Thoracic aorta (tissue), 2 donors: Measurements from ENCODE around the gene TIMM17A. TPM values are rescaled to one million over a fixed set of nuclear protein-coding genes. Genes with fewer than 3 reads are reported as not detected.
"Not testable (repeated sequence)": the region's sequence is repeated elsewhere in the genome, so short reads cannot be mapped to it uniquely, and the experiment has no call there.

Experiments
- ATAC-seq: fragments of 150-250 bp; one replicate; pipeline ENCODE4 v1.8.0; 2017; ENCODE audit warnings: low read depth; ENCODE audit not compliant: insufficient number of reproducible peaks, low FRiP score
- DNase-seq: peaks from one replicate; pipeline ENCODE4 v3.0.0-alpha.2; 2020; ENCODE audit warnings: low spot score
- H3K27ac ChIP-seq, 2 donors: fragments of 200-600 bp; sonication (generic); 1 replicate in 1 of 2; 2 replicates in 1 of 2; pipeline ENCODE4 v1.5.1; 2016; ENCODE audit warnings: mild to moderate bottlenecking in 2 of 2, moderate library complexity in 2 of 2
- H3K27me3 ChIP-seq: fragments of 200-600 bp; sonication (generic); replicated peaks from 2 replicates; pipeline ENCODE4 v1.6.0; 2016; ENCODE audit warnings: mild to moderate bottlenecking; ENCODE audit not compliant: insufficient read depth
- H3K36me3 ChIP-seq: fragments of 200-600 bp; sonication (generic); one replicate; pipeline ENCODE4 v1.5.1; 2016
- H3K4me1 ChIP-seq, 2 donors: fragments of 200-600 bp; sonication (generic); 1 replicate in 1 of 2; 2 replicates in 1 of 2; pipeline versions ENCODE4 v1.5.1 to v1.6.0; 2016; ENCODE audit warnings: low read depth in 2 of 2, mild to moderate bottlenecking in 1 of 2; ENCODE audit not compliant: control insufficient read depth in 1 of 2
- H3K4me3 ChIP-seq: fragments of 200-600 bp; sonication (generic); 2 replicates; pipeline ENCODE4 v1.5.1; 2016; ENCODE audit warnings: mild to moderate bottlenecking
- H3K9me3 ChIP-seq: fragments of 200-600 bp; sonication (generic); 2 replicates; pipeline ENCODE4 v1.5.1; 2016
- total RNA-seq, 2 donors: library from RNA; depleted of rRNA; stranded (reverse); fragments of >200 nt; gene quantifications; one replicate each; pipeline versions ENCODE4 v1.1.0 to v1.2.3, GENCODE V29; 2016
- TF ChIP-seq, protein P1 (sequence below): fragments of 200-600 bp; sonication (generic); IDR thresholded peaks from one replicate; pipeline ENCODE4 v1.5.1; 2019; ENCODE audit warnings: antibody characterized with exemption

The TIMM17A gene
- total RNA-seq, 2 donors from 2014 or later = 29.6 to 44.7 TPM

GRCh38 chr1:201933840-201934430 is 21.4 kb upstream of the TIMM17A start:
- Histone ChIP-seq H3K27me3 (no peaks in the 10 kb centered on the region), H3K36me3 (peaks cover 48% of the 10 kb centered on the region), H3K4me3 (peak overlapping the region; percentile 25), H3K9me3 (no peaks in the 10 kb centered on the region), H3K4me1 (peaks cover 43 to 94% of the 10 kb centered on the region in 2 donors), H3K27ac (peak overlapping the region; percentile 24 to 28)
- DNase-seq (no peak), ATAC-seq (no peak)
- TF ChIP-seq, protein P1, sequence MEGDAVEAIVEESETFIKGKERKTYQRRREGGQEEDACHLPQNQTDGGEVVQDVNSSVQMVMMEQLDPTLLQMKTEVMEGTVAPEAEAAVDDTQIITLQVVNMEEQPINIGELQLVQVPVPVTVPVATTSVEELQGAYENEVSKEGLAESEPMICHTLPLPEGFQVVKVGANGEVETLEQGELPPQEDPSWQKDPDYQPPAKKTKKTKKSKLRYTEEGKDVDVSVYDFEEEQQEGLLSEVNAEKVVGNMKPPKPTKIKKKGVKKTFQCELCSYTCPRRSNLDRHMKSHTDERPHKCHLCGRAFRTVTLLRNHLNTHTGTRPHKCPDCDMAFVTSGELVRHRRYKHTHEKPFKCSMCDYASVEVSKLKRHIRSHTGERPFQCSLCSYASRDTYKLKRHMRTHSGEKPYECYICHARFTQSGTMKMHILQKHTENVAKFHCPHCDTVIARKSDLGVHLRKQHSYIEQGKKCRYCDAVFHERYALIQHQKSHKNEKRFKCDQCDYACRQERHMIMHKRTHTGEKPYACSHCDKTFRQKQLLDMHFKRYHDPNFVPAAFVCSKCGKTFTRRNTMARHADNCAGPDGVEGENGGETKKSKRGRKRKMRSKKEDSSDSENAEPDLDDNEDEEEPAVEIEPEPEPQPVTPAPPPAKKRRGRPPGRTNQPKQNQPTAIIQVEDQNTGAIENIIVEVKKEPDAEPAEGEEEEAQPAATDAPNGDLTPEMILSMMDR = no peak

DNA sequence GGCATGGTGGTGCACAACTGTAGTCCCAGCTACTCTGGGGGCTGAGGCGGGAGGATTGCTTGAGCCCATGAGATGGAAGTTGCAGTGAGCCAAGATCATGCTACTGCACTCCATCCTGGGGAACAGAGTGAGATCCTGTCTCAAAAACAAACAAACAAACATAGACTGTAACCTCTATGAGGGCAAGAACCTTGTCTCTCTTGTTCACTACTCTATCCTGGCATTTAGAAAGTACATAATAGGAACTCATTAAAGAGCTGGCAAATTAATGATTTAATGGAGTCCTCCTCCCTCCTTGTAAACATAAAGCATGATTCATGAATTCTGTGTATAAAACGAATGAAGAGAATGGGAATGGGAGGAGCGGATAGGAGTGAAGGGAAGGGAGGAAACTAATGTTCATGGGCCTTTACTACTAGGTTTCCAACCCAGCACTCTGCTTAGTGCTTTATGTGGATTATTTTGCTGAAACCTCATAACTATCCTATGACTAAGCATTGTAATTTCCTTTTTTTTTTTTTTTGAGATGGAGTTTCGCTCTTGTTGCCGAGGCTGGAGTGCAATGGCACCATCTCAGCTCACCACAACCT is 17.6 kb upstream of the TIMM17A start:
- Histone ChIP-seq H3K36me3 (peaks cover 18% of the 10 kb centered on the region), H3K9me3 (no peaks in the 10 kb centered on the region), H3K27me3 (no peaks in the 10 kb centered on the region), H3K27ac (peak overlapping the region; percentile 98 to 100), H3K4me1 (peaks cover 27 to 76% of the 10 kb centered on the region in 2 donors), H3K4me3 (peak overlapping the region; percentile 88)
- DNase-seq (no peak), ATAC-seq (peak; percentile 79)
- TF ChIP-seq, protein P1 = no peak

- TF ChIP-seq, protein P1 = no peak
- Histone ChIP-seq H3K27ac (peak overlapping the region; percentile 98 to 100), H3K27me3 (no peaks in the 10 kb centered on the region), H3K9me3 (no peaks in the 10 kb centered on the region), H3K4me1 (peaks cover 27 to 71% of the 10 kb centered on the region in 2 donors), H3K36me3 (peaks cover 25% of the 10 kb centered on the region), H3K4me3 (peak overlapping the region; percentile 88)
- no peak for DNase-seq
- no peak for ATAC-seq
These were observed 16.8 kb upstream of the TIMM17A start for GRCh38 chr1:201938440-201939035.

DNA sequence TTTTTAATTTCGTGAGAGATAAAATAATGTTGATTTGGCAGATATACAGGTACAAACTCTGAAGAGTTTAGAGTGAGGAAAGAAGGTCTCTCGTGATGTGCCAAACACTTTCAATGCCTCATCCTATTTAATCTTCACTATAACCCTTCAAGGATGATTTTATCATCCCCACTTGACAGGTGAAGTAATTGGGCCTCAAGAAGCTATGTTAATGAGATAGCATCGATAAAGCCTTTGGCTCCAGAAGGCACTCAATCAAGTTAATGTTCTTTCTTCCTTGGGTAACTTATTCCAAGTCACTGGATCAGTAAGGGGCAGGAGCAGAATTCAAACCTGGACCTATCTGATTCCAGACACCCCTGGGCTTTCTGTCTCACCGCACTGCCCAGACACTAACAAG is 16.2 kb upstream of the TIMM17A start:
- peaks cover 31% of the 10 kb centered on the region for H3K36me3 ChIP-seq
- H3K4me1 ChIP-seq = peaks cover 27 to 65% of the 10 kb centered on the region in 2 donors
- peak overlapping the region; percentile 98 to 100 for H3K27ac ChIP-seq
- DNase-seq (no peak), ATAC-seq (no peak)
- H3K27me3 ChIP-seq = no peaks in the 10 kb centered on the region
- no peaks in the 10 kb centered on the region for H3K9me3 ChIP-seq
- TF ChIP-seq, protein P1 = no peak
- H3K4me3 ChIP-seq = peak overlapping the region; percentile 88

GRCh38 chr1:201939574-201939973 is 15.7 kb upstream of the TIMM17A start:
- Histone ChIP-seq H3K4me3 (peak overlapping the region; percentile 88), H3K36me3 (peaks cover 34% of the 10 kb centered on the region), H3K27me3 (no peaks in the 10 kb centered on the region), H3K27ac (peak overlapping the region; percentile 98 to 100), H3K4me1 (peaks cover 26 to 61% of the 10 kb centered on the region in 2 donors), H3K9me3 (no peaks in the 10 kb centered on the region)
- ATAC-seq (no peak), DNase-seq (no peak)
- TF ChIP-seq, protein P1 = no peak

- Histone ChIP-seq H3K4me3 (peak overlapping the region; percentile 88), H3K4me1 (peaks cover 21 to 54% of the 10 kb centered on the region in 2 donors), H3K36me3 (peaks cover 34% of the 10 kb centered on the region), H3K27ac (peak overlapping the region; percentile 98 to 100)
- not testable (repeated sequence) for DNase-seq, H3K9me3 ChIP-seq, ATAC-seq, H3K27me3 ChIP-seq
These were observed 15.0 kb upstream of the TIMM17A start for GRCh38 chr1:201940316-201940715.
